ENCODE measurements around the gene ADAMTSL1.

ADAMTSL1 gene

GRCh38 chr9:18896004-18896403, 422.1 kb downstream of the ADAMTSL1 start:
- no peak overlapping the region for H3K4me3 Mint-ChIP-seq

DNA sequence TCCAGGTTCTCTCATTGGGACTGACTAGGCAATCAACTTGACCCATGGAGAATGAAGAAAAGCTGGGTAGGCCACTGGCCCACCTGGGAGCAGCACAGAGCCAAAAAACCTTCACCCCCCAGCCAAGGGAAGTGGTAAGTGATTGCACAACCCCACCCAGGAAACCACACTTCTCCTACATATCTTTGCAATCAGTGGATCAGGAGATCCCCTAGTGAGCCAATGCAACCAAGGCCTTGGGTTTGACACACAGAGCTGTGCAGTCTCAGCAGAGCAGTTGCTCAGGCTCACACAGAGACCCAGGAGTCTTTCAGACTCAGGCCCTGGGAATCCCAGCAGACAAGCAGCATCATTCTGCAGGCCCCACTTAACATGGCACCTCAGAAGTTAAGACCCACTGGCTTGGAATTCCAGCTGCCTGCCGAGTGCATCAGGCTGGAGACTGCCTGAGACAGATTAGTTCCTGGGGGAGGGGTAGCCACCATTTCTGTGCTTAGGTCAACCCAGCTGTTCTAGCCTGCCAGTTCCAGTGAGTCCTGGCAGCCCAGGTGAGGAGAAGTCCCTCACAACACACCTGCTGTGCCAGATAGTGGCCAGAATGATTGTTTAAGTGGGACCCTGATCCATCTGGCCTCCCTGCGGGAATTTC, 422.7 kb downstream of the ADAMTSL1 start:
- Mint-ChIP-seq H3K27ac (no peak overlapping the region), H3K9me3 (peaks cover 39% of the 10 kb centered on the region), H3K4me3 (no peak overlapping the region), H3K36me3 (ENCODE audit: low read depth) (peaks cover 12% of the 10 kb centered on the region), H3K27me3 (ENCODE audit: low read depth) (peaks cover 18% of the 10 kb centered on the region), H3K4me1 (ENCODE audit: low read depth) (peaks cover 4% of the 10 kb centered on the region)

More at GRCh38 chr9:18896004-18896403, 422.1 kb downstream of the ADAMTSL1 start:
- H3K27ac Mint-ChIP-seq, result no peak overlapping the region
- peaks cover 18% of the 10 kb centered on the region for H3K27me3 Mint-ChIP-seq (ENCODE audit: low read depth)
- H3K36me3 Mint-ChIP-seq (ENCODE audit: low read depth), result peaks cover 12% of the 10 kb centered on the region
- peaks cover 33% of the 10 kb centered on the region for H3K9me3 Mint-ChIP-seq
- peaks cover 4% of the 10 kb centered on the region for H3K4me1 Mint-ChIP-seq (ENCODE audit: low read depth)

GRCh38 chr9:18903450-18903849, 429.5 kb downstream of the ADAMTSL1 start:
- no peak overlapping the region for H3K4me3 Mint-ChIP-seq
- H3K36me3 Mint-ChIP-seq (ENCODE audit: low read depth), result peaks cover 2% of the 10 kb centered on the region
- peaks cover 18% of the 10 kb centered on the region for H3K27me3 Mint-ChIP-seq (ENCODE audit: low read depth)
- H3K9me3 Mint-ChIP-seq, result peaks cover 21% of the 10 kb centered on the region
- H3K4me1 Mint-ChIP-seq (ENCODE audit: low read depth), result no peaks in the 10 kb centered on the region
- no peak overlapping the region for H3K27ac Mint-ChIP-seq

DNA sequence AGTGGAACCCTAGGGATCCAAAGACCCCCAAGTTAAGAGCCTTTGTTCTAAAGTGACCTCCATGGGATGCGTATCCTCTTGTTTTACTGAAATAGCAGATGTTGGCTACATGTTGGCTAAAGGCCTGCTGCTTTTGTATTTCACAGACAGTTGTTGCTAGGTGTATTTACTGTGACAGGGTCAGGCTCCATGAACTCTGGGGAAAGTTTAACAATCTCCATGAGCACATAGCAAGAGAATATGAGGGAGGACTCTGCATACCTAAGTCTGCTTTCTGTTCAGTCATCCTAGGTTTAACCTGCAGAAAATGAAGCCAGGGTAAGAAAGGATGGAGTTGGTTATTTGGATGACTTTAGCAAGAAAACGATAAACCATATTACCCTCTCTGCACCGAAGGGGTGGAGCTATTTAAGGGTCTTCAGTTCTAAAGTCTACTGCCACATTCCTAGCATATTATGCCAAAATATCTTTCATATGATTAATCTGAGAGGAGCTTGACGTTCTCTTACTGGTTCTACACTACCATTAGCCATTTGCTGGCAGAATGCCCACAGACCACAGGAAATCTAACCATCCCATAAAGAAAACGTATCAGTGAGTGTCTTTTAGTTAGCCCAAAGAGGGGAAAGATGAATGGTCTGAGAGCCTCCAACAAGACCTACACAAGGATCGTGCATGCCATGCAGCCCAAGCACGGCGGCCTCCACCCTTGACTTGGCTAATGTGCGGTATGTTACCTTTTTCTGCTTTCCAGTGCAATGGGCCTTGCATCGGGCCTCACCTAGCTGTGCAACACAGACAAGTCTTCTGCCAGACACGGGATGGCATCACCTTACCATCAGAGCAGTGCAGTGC, 431.3 kb downstream of the ADAMTSL1 start:
- peaks cover 12% of the 10 kb centered on the region for H3K27me3 Mint-ChIP-seq (ENCODE audit: low read depth)
- no peak overlapping the region for H3K4me3 Mint-ChIP-seq
- H3K36me3 Mint-ChIP-seq (ENCODE audit: low read depth), result no peaks in the 10 kb centered on the region
- peaks cover 16% of the 10 kb centered on the region for H3K9me3 Mint-ChIP-seq
- H3K4me1 Mint-ChIP-seq (ENCODE audit: low read depth), result no peaks in the 10 kb centered on the region
- no peak overlapping the region for H3K27ac Mint-ChIP-seq

DNA sequence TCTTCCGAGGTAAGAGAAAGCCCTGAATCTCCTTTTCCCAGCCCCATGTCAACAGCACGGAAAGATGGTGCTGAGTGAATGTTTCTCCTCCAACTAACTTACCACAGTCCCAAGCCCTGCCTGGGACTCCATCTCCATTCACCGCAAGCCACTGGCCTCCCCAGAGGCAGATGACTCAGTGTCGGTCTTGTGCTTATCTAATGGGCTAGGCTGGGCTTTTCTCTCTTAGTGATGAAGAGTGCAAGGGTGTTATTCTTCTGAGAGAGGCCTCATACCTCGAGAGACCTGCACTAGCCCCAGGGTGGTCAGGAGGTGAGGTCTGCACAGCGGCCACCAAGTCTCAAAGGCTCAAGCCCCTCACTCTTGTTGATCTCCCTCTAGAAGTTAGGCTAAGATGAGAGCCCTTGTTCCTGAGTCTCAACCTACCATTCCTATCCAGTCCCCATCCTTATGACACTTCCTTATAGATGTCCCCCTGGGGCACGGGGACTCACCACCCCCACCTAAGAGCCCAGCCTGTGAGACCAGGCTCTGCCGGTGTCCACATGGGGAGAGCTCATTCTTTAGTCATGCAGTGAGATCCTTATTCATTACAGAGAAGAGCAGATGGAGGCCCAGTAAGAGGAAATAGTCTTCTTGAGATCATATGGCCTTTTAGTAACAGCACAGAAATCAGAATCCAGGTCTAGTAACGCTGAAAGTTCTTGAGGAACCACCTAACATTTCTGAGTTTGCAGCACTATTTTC, 432.1 kb downstream of the ADAMTSL1 start:
- H3K36me3 Mint-ChIP-seq (ENCODE audit: low read depth), result no peaks in the 10 kb centered on the region
- peaks cover 16% of the 10 kb centered on the region for H3K9me3 Mint-ChIP-seq
- H3K4me3 Mint-ChIP-seq, result no peak overlapping the region
- peaks cover 8% of the 10 kb centered on the region for H3K27me3 Mint-ChIP-seq (ENCODE audit: low read depth)
- no peak overlapping the region for H3K27ac Mint-ChIP-seq
- peaks cover 1% of the 10 kb centered on the region for H3K4me1 Mint-ChIP-seq (ENCODE audit: low read depth)

DNA sequence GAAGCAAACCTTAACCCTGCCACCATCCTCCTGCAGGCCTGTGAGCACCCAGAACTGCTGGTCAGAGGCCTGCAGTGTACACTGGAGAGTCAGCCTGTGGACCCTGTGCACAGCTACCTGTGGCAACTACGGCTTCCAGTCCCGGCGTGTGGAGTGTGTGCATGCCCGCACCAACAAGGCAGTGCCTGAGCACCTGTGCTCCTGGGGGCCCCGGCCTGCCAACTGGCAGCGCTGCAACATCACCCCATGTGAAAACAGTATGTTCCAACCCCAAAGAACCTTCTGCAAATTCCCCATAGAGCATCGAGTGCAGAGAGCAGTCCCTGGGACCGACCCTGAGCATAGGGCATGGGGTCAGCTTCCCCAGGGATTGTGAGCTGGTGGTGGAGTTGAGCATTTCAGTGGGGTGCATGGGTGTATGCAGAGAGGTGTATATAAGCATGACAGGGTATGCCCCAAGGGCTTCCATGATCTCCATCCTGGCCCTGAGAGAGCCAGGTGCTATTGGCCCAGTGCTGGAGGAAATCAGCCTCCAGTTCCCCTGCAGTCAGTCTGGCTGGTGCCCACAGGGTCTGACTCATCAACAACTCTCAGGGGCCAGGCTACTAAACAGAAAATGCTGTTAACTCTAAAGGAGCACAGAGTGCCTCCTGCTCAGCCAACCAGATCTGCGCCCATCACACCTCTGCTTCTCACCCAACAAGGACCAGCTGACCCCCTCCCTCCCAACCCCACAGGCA, 432.9 kb downstream of the ADAMTSL1 start:
- Mint-ChIP-seq H3K4me3 (no peak overlapping the region), H3K36me3 (ENCODE audit: low read depth) (no peaks in the 10 kb centered on the region), H3K9me3 (peaks cover 8% of the 10 kb centered on the region), H3K27ac (no peak overlapping the region), H3K4me1 (ENCODE audit: low read depth) (peaks cover 1% of the 10 kb centered on the region), H3K27me3 (ENCODE audit: low read depth) (peaks cover 6% of the 10 kb centered on the region)

DNA sequence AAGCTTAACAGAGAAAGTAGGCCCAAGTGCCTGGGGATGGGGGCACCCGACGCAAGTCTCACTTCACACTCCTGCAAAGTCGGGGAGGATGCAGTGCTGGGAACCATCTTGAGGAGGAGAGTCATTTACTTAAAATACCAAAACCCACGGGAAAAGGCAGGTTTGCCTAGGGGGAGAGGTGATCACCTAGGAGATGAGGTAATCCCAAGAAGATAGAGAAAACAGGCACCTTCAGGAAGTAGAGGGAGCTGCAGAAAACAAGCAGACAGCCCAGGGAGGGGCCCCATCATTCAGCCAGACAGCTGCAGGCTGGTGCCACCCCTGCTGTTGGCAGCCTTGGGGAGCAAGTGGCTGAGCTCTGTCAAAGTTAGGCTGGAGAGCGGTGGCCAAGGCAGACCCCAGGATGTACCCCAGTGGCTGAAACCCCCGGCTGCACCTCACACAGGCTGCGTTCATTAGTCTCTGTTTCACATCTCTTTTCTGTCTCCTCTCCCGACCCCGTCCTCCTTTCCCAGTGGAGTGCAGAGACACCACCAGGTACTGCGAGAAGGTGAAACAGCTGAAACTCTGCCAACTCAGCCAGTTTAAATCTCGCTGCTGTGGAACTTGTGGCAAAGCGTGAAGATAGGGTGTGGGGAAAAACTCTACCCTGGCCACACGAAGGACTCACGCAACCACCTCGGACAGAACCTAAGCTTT, 434.1 kb downstream of the ADAMTSL1 start:
- H3K4me3 Mint-ChIP-seq, result no peak overlapping the region
- no peak overlapping the region for H3K27ac Mint-ChIP-seq
- no peaks in the 10 kb centered on the region for H3K9me3 Mint-ChIP-seq
- H3K27me3 Mint-ChIP-seq (ENCODE audit: low read depth), result peaks cover 6% of the 10 kb centered on the region
- H3K4me1 Mint-ChIP-seq (ENCODE audit: low read depth), result peaks cover 1% of the 10 kb centered on the region
- H3K36me3 Mint-ChIP-seq (ENCODE audit: low read depth), result no peaks in the 10 kb centered on the region

- H3K4me1 Mint-ChIP-seq (ENCODE audit: low read depth), result peaks cover 1% of the 10 kb centered on the region
- H3K27me3 Mint-ChIP-seq (ENCODE audit: low read depth), result peaks cover 7% of the 10 kb centered on the region
- no peaks in the 10 kb centered on the region for H3K9me3 Mint-ChIP-seq
- H3K36me3 Mint-ChIP-seq (ENCODE audit: low read depth), result no peaks in the 10 kb centered on the region
- no peak overlapping the region for H3K27ac Mint-ChIP-seq
- no peak overlapping the region for H3K4me3 Mint-ChIP-seq
Observed at GRCh38 chr9:18909140-18910018, 435.4 kb downstream of the ADAMTSL1 start.

DNA sequence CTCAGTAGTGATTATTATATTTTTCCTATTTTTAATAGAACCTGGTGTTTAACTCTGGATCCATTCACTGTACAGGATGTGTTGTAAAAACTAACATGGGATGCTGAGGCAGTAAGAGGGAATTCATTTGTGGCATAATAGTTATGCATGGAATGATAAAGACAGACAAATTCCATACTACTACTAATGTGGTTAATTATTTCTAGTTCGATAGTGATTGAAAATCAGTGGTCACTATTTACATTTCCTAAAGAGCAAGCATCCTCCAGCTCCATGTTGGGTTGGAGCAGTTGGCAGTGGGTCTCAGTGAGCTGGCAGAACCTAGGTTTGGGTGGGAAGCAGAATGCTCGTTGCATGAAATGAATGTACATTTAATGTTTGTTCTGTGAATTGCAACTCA, 436.5 kb downstream of the ADAMTSL1 start:
- Mint-ChIP-seq H3K27me3 (ENCODE audit: low read depth) (peaks cover 7% of the 10 kb centered on the region), H3K27ac (no peak overlapping the region), H3K36me3 (ENCODE audit: low read depth) (no peaks in the 10 kb centered on the region), H3K4me1 (ENCODE audit: low read depth) (peaks cover 1% of the 10 kb centered on the region), H3K9me3 (no peaks in the 10 kb centered on the region), H3K4me3 (no peak overlapping the region)

DNA sequence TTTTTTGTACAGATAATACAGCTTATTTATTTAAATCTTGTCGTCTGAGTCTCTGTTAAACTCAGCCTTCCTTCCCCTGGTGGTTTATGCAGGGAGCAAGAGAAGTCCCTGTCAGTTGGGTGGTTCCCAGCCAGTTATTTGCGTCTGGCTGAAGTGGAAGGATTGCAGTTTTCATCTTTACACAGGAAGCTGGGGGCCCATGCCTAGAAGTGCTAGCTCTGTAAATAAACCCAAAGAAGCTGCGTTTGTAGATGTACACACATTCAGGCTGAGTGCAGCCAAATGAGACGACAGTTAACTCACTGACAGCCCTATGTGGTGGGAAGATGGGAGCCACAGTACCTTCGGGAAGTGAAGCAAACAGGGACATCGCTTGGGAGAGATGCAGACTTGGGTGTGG, 437.0 kb downstream of the ADAMTSL1 start:
- peaks cover 1% of the 10 kb centered on the region for H3K4me1 Mint-ChIP-seq (ENCODE audit: low read depth)
- H3K27ac Mint-ChIP-seq, result no peak overlapping the region
- no peaks in the 10 kb centered on the region for H3K9me3 Mint-ChIP-seq
- peaks cover 7% of the 10 kb centered on the region for H3K27me3 Mint-ChIP-seq (ENCODE audit: low read depth)
- H3K36me3 Mint-ChIP-seq (ENCODE audit: low read depth), result no peaks in the 10 kb centered on the region
- no peak overlapping the region for H3K4me3 Mint-ChIP-seq

GRCh38 chr9:18911714-18912342, 437.9 kb downstream of the ADAMTSL1 start:
- peaks cover 1% of the 10 kb centered on the region for H3K4me1 Mint-ChIP-seq (ENCODE audit: low read depth)
- no peak overlapping the region for H3K4me3 Mint-ChIP-seq
- H3K9me3 Mint-ChIP-seq, result no peaks in the 10 kb centered on the region
- no peaks in the 10 kb centered on the region for H3K36me3 Mint-ChIP-seq (ENCODE audit: low read depth)
- no peak overlapping the region for H3K27ac Mint-ChIP-seq
- H3K27me3 Mint-ChIP-seq (ENCODE audit: low read depth), result peaks cover 7% of the 10 kb centered on the region

GRCh38 chr9:18920141-18921084, 446.5 kb downstream of the ADAMTSL1 start:
- Mint-ChIP-seq H3K27me3 (ENCODE audit: low read depth) (no peaks in the 10 kb centered on the region), H3K27ac (no peak overlapping the region), H3K36me3 (ENCODE audit: low read depth) (no peaks in the 10 kb centered on the region), H3K9me3 (no peaks in the 10 kb centered on the region), H3K4me1 (ENCODE audit: low read depth) (no peaks in the 10 kb centered on the region), H3K4me3 (no peak overlapping the region)
